Dermis blood vessel endothelial cell (primary cell): ENCODE results near the gene DAP. TPM values are rescaled to one million over a fixed set of nuclear protein-coding genes. Genes with fewer than 3 reads are reported as not detected.

Experiments
- DNase-seq: peaks from one replicate; pipeline ENCODE4 v3.0.0; 2010
- total RNA-seq: library from RNA; depleted of rRNA; stranded (reverse); fragments of >200 nt; gene quantifications from 2 replicates; pipeline ENCODE4 v1.2.3, GENCODE V29; 2014

The DAP gene
- total RNA-seq, 1 donor from 2014 or later, result 36.2 TPM

DNA sequence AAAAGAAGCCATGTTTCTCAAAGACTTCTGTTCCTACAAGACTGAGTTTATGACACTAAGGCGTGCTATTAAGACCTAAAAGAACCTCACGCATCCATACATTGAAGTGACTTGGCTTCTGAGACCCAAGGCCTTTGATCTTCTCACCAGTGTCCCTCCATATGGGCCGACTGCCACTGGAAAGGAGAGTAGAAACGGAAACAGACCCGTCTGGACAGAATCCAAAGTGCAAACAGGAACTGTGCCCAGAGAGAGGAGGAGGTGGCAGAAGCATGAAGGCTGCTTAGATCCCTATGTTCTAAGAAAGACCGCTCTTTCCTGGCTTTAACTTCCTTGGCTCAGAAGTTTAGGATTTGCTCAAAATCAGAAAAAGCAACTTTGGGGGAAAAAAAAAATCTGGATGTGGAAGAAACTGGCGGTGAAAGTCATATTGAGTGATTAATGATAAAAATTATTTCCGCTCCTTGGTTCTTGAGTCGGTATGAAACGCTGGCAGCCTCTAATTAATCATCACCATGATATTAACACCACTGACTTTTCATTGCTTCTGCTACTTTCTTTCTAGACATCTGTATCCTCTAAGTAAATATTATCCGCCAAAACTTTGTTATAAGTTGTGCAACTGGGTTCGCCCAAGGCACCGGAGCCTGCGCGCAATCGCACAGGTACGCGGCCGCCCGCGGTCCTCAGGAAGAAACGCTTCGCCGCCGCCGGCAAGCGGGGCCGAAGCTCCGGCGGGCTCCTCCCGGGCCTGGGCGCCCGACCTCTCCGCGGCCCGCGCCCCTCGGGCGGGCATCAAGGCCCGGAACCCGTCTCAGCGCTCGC, 726 bp downstream of the DAP start:
- DNase-seq, result peak; percentile 69

GRCh38 chr5:10759111-10759510, 1.9 kb downstream of the DAP start:
- no peak for DNase-seq

DNA sequence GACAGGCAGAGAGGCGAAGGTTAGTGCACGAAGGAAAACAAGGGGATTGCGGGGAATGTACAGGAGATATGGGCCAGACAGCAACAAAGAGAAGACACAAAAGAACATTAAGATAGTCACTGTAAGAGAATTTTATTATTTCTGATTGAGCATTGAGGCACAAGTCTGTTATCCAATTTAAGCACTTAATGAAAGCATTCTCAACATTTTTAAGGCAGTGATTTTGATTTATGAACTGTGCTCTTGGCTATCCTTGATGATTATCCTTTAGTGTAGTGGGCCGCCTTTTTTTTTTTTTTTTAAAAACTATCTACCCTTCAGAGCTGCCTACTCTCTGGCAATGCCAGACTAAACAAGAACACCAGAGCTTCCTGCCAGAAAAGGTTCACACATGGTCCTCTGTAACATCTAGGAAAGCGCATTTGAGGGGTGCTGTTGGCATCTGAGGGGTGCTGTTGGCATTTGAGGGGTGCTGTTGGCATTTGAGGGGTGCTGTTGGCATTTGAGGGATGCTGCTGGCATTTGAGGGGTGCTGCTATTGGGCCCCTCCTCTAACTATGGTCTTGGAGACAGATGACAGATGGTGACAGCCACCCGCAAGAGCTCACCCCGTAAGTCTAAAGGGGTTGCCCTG, 3.0 kb downstream of the DAP start:
- no peak for DNase-seq

- no peak for DNase-seq
Measured at GRCh38 chr5:10757043-10757442, 4.0 kb downstream of the DAP start.

DNA sequence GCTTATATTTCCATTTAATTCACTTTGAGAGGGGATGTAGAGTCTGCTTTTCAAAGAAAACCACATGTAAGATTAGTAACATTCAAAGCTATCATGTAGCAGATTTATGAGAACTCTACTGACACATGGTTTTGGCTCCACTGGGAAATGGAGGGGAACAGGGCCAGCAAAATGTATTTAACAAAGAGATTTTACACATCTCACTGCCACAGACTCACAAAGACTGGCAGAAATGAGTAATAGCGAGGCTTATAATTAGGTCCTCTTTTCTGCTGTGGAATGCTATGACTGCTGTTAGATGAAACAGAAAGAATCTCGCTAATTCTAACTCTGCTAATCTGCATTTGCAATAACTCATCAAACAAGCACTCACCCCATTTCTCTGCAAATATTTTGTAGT, 4.5 kb downstream of the DAP start:
- peak; percentile 20 for DNase-seq

DNA sequence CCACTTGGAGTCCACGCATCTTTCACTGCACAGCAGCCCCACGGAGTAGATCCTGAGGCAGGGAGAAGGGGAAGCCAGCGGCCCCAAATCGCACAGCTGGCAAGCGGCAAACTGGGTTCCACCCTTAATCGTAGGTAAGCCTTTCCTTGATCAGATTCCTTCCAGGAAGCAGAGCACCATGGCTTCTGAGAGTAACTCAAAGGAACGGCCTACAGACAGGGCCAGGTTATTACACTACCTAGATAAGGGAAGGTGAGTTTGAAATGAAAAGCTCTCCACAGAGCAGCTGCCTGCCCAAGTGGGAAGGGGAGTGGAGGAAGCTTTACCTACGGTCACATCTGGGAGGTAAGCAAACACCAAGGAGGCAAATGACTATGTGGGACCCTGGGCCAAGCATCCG, 7.9 kb downstream of the DAP start:
- no peak for DNase-seq

GRCh38 chr5:10752451-10752850, 8.6 kb downstream of the DAP start:
- no peak for DNase-seq

- DNase-seq, result no peak
Measured at GRCh38 chr5:10750909-10751308, 10.1 kb downstream of the DAP start.

DNA sequence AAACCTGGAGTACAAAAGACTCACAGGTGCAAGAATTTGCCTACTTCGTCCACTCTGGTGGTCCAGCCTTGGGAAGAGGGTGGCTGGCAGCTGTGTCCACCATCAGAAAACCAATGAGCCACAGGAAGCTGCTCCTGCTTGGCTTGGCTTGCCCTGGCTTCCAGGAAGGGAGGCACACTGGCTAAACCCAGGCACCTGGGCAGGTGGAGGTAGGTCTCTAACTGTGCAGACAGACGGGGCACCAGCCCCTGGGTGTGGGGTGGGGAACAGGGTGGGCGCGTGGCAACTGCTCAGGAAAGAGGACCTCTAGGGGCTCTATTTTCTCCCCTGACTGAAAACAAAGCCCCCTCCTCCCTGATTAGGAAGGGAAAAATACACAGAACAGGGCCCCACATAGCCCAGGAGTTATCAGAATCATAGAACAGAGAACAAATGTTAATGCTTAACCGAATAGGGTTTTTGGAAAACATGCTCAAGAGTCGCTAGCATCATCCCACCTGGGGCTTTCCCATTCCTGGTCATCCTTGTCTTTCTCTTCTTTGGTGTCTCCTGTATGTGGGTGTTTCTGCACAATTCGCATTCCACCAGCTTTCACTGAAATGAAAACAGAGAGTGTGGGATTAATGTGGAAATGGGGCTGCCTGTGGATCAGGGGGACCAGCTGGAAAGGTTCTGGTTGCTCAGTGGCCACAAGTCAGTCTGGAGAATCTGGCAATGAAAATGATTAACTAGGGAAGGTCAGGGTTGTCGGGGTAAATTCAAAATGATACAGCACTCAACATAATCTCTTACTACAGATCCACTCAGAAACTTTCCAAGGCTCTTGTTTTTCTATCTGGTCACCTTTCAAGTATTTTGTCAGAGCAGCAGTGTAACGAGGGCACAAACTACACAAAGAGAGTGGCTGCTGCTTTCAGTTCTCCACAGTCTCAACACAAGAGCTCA, 13.1 kb downstream of the DAP start:
- DNase-seq, result no peak

DNA sequence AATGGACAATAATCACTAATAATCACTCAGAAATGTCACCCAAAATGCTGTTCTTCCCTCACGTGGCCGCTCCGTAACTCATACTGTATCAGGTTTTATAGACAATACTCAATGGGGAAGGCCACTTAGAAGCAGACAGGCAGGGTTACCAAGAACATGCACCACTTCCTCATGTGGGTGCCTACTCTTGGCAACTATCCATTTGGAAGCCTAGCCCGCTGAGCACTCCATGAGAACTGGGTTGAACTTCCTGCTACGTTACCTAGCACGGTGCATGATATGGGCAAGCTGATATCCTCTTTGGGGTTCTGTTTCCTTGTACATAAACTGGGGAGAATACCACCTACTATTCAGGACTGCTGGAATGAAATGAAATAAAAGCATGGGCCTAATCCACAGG, 14.3 kb downstream of the DAP start:
- no peak for DNase-seq

GRCh38 chr5:10745133-10745532, 15.9 kb downstream of the DAP start:
- DNase-seq, result no peak

- no peak for DNase-seq
Measured at GRCh38 chr5:10744681-10745080, 16.4 kb downstream of the DAP start.

DNA sequence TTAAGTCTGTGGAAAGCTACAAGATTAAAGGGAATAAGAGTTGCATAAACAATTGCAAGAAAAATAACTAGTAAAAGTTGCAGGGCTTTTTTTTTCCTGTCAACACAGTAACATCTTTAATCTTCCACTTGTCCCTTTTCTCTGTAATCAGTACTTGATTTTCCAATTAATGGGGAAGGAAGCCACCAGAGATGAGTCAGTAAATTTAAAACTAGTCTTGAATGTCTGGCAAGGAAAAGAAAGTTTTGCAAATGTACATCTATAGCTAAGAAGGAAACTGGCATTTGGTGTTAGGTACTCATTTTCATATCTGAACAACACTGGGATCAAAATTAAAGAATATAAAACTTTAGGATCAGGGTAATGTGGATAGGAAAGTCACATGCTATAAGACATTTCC, 17.1 kb downstream of the DAP start:
- no peak for DNase-seq

DNA sequence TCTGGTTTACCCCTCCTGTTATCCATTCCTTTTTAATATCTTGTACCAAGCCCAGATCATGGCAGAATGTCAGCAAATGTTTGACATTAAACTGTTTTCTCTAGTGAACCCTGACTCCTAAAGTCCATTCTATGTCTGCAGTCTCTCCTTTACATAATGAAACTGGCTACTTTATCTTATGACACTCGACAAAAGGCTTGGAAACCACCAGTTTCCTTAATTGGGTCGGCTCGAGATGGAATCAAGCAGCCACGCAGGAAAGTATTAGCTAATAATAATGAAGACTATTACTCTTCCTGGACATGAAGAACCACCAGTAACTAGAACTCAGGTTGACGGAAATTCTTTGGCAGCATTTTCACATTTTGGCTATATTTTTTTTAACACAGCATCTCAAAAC, 17.5 kb downstream of the DAP start:
- DNase-seq, result no peak

DNA sequence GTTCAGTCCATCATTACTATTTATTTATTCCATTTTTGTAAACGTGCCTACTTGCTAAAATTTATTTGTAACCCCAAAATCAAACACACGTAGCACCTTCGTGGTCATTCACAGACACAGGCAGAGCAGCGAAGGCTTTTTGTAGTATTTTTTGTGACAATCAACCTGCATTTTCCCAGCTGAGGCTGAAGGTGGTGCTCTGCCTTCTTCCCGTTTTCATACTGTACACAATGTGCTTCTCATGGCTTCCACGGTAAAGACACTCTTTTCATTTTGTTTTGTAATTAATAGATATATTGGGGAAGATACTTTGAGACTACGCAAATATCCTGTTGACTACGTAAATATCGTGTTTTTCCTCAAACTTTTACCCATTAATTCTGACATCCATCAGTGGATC, 19.4 kb downstream of the DAP start:
- DNase-seq, result no peak

GRCh38 chr5:10740384-10740783, 20.6 kb downstream of the DAP start:
- no peak for DNase-seq

- no peak for DNase-seq
Measured at GRCh38 chr5:10737880-10738279, 23.2 kb downstream of the DAP start.

GRCh38 chr5:10736808-10737207, 24.2 kb downstream of the DAP start:
- DNase-seq, result no peak

DNA sequence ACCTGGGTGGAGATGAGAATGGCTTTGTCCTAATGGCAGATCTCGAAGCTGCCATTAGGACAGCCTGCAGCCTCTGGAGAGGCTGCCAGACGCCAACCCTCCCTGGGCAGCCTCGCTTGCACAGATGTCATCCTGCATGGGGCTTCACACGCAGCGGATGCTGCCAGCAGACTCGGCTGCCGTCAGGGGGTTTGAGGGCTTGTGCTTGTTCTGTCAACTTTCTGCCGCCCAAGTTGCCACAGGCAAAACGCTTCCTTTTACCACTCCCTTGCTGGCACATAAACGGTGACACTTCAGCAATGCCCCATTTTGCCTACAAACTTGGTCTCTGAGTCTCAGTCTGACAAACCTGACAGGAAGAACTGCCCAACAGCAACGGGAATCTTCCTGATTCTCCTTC, 24.7 kb downstream of the DAP start:
- no peak for DNase-seq

DNA sequence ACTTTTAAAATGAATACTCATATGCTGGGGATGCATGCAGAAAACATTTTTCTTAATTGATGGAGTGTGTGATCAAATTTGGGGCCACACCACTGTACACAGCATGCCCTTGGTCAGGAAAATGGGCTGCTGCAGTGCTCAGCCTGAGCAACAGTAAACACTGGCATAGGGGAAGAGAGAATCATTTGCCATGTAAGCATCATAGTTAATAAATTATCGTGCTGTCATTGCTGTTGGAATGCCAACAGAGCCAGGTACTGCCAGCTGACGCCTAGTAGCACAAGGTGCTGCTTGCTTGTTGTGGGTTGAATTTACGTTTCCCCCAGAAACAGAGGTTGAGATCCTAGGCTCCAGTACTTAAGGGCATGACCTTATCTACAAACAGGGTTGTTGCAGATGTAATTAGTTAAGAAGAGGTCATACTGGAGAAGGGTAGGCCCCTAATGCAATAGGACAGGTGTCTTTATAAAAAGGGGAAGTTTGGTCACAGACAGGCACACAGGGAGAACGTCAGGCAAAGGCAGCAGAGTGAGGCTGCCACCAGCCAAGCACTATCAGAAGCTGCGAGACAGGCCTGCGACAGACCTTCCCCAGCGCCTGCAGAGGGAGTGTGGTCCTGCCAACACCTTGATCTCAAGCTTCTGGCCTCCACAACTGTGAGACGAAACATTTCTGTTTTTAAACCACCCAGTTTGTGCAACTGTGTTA, 25.3 kb downstream of the DAP start:
- no peak for DNase-seq

GRCh38 chr5:10734832-10735523, 26.1 kb downstream of the DAP start:
- no peak for DNase-seq
